GM18870 (cell line): Measurements from ENCODE around the gene PDE6D.
"Not testable (repeated sequence)": the region's sequence is repeated elsewhere in the genome, so short reads cannot be mapped to it uniquely, and the experiment has no call there.

ENCODE experiments used
- ATAC-seq: cut with Tn5 transposase; IDR thresholded peaks from one replicate; pipeline ENCODE4 v1.9.1; 2021; ENCODE audit warnings: moderate library complexity; ENCODE audit not compliant: unreplicated experiment

PDE6D gene

GRCh38 chr2:231780123-231780908 is 766 bp downstream of the PDE6D start:
- ATAC-seq: no peak

- no peak for ATAC-seq
Observed at GRCh38 chr2:231769170-231770136, 11.6 kb downstream of the PDE6D start.

GRCh38 chr2:231765496-231765929 is 15.6 kb downstream of the PDE6D start:
- no peak for ATAC-seq

- no peak for ATAC-seq
Observed at GRCh38 chr2:231764760-231765159, 16.3 kb downstream of the PDE6D start.

GRCh38 chr2:231764124-231764523 is 17.0 kb downstream of the PDE6D start:
- ATAC-seq: no peak

GRCh38 chr2:231761735-231762134 is 19.3 kb downstream of the PDE6D start:
- no peak for ATAC-seq

- no peak for ATAC-seq
Observed at GRCh38 chr2:231752061-231752460, 29.0 kb downstream of the PDE6D start.

GRCh38 chr2:231751042-231751815 is 29.9 kb downstream of the PDE6D start:
- no peak for ATAC-seq

GRCh38 chr2:231749016-231749415 is 32.1 kb downstream of the PDE6D start:
- ATAC-seq: not testable (repeated sequence)

GRCh38 chr2:231748153-231748896 is 32.8 kb downstream of the PDE6D start:
- ATAC-seq: not testable (repeated sequence)

GRCh38 chr2:231745303-231746038 is 35.6 kb downstream of the PDE6D start:
- ATAC-seq: no peak

- no peak for ATAC-seq
Observed at GRCh38 chr2:231743376-231744116, 37.5 kb downstream of the PDE6D start.

GRCh38 chr2:231737761-231738160 is 43.3 kb downstream of the PDE6D start:
- no peak for ATAC-seq

- ATAC-seq: no peak
Observed at GRCh38 chr2:231732604-231733003, 48.5 kb downstream of the PDE6D start.

GRCh38 chr2:231727621-231728020 is 53.5 kb downstream of the PDE6D start:
- ATAC-seq: no peak

GRCh38 chr2:231726276-231726675 is 54.8 kb downstream of the PDE6D start:
- no peak for ATAC-seq

- no peak for ATAC-seq
Observed at GRCh38 chr2:231725476-231725875, 55.6 kb downstream of the PDE6D start.

GRCh38 chr2:231722721-231723307 is 58.3 kb downstream of the PDE6D start:
- ATAC-seq: no peak
